Activated T-cell treated with anti-CD3 and anti-CD28 coated beads for 4 hours (primary cell): ENCODE data around the gene LEKR1.

Source experiments
- DNase-seq: peaks from one replicate; pipeline ENCODE4 v3.0.0-alpha.2; 2020

LEKR1 gene

DNA sequence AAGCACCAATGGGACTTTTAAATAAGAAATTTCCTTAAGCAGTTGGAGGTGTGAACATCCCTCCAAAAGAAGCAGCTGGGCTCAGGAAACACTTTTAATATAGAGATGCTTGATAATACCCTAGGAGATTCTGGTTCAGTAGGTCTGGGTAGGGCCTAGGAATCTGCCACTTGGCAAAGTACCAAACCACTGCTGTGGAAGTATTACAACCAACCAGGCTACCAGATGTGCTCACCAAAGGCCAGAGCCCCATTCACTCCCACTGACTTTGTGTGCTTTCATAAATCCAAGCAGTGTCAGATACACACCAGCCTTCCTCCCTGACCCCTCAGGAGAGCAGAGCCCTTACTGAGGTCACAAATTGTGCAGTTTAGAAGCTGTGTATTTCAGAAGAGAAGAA is 171.2 kb downstream of the LEKR1 start:
- no peak for DNase-seq

DNA sequence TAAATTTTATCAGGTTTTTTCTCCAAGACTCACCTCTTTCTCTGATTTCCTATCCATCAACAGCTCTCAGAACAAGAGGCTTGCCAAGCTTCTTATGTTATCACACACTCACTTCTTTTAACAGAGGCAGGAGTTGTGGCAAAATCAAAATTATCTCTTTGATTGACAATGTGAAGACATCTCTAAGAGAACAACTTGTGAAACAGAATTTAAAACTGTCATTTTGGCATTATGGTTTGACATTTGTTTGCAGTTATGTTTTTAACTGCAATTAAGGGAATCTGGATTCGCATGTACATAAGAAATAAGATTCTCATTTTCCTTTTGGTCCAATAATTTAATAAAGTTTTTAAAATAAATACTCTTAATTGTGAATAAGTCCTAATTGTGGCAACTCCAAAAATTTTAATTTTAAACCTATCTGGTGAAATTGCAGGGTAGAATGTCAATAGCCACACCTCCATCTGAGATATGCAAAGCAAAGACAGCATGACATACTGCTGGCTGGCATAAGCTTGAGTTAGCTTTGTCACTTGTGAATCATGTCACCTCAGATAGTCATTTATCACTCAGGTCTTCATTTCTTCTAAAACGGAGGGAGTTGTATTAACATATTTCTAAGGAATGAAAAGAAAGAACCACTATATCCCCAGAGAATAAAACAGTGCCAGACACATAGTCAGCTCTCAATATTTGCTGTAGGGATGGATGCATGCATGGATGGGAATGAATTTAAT is 175.2 kb downstream of the LEKR1 start:
- no peak for DNase-seq

DNA sequence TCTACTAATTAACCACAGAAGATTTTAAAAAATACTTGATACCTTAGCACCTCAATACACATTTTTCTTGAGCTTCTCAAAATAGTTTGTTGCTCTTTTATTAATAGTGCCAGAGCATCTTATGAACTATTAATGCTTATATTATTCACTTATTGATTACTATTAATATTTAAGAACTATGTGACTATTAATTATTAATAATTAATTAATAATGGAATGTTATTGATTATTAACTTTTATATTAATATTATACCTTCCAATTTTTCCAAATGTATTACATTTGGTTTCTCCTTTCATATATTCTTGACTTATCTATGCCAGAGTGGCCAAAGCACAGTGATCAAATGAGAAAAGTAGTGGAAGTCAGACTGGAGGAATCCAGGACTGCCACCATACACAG is 195.5 kb downstream of the LEKR1 start:
- DNase-seq: no peak

DNA sequence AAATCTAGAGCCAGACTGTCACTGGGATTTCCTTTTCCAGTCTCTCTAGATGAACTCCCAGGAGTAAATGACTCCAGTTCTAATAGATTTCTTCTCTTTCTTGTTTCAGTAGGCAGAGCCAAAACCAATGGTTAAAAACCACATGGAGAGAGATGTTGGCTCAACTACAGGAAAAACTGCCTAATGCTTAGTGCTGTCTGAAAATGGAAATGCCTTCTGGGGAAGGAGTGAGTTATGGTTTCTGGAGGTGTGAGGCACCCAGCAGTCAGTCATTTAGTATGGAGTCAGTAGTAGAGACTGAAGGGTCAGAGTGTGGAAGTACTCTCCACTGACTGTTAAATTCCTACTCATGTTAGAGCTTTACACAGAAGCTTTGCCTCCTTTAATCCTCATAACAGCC is 197.1 kb downstream of the LEKR1 start:
- no peak for DNase-seq

DNA sequence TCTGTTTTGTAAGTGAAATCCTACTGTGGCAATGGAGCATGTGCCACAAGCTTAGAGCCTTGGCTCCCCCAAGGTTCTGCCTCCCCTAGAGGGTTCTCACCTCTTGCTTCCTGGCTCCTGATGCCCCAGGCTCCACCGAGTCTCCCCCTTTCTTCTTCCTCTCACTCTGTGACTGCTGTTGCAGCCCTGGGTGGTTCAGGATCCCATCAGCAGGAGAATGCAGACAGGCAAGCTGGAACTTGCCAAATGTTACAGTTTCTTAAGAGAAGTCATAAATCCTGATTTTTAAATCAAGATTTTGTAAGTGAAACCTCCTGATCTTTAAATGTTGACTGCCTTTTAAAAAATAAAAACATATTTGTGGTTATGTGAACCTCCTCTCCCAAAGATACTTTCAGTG is 199.9 kb downstream of the LEKR1 start:
- DNase-seq: no peak

DNA sequence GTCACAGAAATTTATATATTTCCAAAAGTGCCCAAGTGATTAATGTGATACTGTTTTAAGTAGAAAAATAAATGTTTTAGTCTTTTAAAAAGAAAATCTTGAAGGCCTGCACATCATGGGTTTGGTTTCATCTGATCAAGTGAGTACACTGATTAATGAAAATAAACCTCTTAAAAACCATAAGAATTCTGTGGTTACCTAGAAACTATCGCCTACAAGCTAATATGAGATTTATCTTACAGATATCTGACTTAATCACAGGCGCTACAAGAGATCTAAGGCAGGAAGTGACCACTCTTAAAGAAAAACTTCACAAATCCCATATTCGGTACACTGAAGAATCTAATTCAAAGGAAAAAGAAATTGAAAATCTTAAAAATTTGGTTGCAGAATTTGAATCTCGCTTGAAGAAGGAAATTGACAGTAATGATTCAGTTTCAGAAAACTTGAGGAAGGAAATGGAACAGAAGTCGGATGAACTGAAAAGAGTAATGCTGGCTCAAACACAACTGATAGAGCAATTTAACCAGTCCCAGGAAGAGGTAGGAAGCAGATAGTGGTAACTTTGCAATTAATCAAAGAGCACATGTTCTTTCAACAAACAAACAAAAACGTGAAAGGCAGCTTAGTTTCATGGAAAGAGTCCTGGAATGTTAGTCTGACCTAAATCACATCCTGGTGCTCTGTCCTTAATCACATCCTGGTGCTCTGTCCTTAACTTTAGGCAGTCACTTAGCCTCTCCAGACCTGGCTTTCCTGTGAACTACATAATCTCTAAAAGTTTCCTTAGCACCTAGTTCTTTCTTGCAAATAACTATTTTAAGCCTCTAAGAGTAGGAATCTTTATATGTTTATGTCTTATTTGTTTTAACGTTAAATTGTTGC is 201.9 kb downstream of the LEKR1 start:
- no peak for DNase-seq

DNA sequence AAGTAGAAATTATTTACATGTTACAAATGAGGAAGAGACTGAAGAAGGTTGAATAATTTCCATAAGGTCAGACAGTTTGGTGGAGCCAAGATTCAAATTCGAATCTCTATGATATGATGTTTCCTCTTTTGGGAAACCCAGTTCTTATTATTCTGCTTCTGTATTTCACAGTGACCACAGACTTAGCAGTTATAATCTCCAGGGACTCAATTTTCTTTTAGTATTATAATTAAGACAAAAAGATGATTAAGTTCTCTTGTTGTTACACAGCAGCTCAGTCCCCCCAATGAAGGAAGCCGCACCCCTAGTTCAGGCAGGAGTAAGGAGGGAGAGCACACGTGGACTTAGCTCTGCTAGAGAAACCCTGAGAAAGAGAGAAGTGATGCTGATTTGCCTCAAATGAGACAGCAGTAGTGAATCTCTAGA is 203.2 kb downstream of the LEKR1 start:
- no peak for DNase-seq

DNA sequence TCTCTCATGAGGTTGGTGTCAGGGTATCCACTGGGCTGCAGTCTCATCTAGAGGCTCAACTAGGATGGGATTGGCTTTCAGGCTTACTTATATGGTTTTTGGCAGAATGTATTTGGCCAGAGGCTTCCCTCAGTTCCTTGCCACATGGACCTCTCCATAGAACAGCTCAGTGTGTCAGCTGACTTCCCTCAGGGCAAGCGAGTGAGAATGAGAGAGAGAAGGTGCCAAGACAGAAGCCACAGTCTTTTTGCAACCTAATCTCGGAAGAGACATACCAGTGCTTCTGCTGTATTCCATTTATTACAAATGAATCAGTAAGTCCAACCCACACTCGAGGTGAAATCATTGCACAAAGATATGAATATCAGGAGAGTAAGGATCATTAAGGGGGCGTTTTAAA is 204.6 kb downstream of the LEKR1 start:
- no peak for DNase-seq

DNA sequence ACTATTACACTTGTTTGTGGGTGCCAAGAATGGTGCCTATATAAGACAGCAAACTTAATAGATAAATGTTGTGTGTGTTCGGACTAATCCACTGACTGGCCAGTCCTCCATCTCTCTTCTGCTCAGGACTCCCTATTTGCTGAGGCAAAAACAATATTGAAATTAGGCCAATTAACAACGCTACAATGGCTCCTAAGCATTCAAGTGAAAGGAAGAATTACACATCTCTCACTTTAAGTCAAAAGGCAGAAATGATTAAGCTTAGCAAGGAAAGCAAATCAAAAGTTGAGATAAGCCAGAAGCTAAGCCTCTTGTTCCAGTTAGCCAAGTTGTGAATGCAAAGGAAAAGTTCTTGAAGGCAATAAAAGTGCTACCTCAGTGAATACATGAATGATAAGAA is 206.8 kb downstream of the LEKR1 start:
- no peak for DNase-seq

DNA sequence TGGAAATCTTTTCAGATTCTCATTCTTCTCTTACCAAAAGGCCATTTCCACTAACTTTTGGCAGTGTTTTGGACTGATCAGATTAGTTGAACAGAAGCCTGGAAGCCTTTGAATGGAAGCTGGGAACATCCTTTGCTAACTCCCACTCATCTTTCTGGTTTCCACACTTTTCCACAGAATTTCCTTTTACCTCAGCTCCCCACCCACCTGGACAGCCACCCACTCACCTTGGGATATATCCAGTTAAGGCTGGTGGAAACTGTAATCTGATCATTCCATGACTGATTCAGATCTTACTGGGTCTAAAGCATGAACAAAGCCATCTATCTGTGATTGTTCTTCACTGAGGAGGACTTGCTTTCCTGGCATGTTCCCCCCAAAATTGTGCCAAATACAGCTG is 214.3 kb downstream of the LEKR1 start:
- DNase-seq: no peak

DNA sequence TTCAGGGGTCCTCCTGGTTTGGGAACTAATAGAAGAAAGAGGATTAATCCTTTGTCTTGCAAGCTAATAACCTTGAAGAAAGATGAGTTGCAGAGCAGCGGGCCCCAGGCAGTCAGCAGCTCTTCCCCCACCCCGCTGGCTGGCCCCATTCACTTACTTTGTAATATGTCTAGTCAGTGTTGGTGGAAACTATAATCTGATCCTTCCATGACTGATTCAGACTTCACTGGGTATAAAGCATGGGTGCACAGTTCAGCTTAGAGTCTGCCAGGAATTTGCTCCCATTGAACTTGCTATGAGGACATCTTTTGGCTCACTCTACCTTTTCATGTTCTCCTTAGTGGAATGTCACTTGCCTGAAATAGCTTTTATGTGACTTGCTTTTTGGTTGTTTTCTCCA is 216.1 kb downstream of the LEKR1 start:
- no peak for DNase-seq

DNA sequence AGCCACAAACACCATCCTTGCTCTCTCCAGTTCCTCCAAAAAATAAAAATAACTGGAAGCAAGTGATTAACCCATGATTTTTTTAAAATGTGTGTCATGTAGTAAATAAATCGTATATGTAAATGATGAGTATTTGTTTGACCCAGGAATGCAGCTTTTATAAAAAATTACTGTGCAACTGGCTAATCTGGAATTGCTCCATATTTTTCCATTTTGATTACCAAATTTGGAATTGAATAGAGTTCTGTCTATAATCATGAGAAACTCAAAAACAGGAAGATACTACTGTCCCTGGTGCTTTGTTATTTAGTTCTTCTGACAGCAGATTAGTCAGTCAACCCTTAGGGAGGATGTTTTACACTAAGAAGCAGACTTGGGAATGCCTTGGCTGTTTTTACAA is 217.6 kb downstream of the LEKR1 start:
- DNase-seq: no peak

DNA sequence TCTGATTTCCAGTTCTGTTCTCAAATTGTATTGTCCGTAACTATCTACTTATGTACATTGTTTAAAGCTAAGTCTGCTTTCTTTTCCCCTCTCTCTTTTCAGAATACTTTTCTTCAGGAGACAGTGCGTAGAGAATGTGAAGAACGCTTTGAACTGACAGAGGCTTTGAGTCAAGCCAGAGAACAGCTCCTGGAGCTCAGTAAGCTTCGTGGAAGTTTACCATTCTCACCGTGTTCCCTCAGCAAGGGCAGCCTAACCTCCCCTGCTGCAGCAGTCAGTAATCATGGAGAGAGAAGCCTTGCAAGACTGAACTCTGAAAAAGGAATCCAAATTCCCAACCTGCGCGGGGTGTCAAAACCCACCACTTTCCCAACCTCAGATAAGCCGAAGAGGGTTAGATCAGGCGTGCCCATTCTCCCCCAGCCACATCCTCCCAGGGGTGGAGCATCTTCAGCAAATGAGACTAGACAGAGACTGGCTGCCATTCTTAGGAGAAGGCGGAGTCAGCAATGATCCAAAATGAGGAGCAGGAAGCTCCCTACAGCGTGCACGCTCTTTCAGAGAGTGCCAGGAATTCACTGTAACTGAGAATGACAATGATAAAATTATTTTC is 219.2 kb downstream of the LEKR1 start:
- DNase-seq: no peak

DNA sequence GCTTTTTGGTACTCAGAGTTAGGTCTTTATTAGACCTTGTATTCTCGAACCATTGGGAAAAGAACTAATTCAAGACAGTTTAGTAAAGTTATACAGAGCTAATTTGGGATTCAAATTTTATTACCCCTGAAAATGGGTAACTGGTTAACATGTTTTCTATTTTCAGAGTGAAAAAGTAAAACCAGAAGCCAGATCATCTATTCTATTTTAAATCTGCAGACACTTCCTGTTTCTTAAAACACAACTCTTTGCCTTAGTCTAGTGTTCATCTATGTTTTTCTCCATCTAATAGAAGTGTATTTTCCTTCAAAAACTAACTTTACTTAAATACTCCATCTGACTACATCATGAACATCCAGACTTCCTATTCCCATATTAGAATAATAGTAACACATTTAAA is 220.4 kb downstream of the LEKR1 start:
- DNase-seq: no peak

DNA sequence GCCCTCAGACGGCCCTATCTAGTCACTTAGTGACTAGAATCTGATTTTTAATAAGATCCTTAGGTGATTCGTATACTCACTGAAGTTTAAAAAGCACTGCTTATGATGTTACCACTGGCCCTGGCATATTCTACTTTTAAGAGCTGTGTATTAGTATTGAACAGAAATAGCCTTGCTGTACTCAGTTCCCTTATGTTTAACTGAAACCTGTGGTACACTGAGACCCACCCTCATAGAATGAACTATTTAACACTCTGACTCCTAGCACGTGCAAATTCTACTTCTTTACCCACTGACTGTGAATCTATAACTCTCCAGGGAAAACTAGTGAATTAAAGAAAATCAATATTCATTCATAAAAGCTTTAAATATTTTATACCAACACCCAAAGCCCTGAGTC is 224.9 kb downstream of the LEKR1 start:
- no peak for DNase-seq

DNA sequence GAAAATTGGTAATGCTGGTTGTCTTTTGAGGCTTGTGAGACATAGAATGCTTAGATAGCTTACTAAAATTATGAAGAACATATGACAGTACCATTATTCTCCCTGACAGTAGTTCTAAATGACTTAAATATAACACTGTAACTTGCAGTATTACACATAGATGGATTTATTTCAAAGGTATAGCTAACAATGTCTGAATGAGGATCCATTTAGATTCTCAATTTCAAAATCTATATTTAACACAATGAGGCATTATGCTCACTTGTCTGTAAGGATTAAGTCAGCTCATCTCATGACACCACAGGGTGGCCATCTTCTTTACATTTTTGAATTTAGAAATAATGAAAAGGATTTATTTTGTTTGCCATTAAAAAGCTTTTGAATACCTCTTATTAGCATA is 225.4 kb downstream of the LEKR1 start:
- no peak for DNase-seq

DNA sequence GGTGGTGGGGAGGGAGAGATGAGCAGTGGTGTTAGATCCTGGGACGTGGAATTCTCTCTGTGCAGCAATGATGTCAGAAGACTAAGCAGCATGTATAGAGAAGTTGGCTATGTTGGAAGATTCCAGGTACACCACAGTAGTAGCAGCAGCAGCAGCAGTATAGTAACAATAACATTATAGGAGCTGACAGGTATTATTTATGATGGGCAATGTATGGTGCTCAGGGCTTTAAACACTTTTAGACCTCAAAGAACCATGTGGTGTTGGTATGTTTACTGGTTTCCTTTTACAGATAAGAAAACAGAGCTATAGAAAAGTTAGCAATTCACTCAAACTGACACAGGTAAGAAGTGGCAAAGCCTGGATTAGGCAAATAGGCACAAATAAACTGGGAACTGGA is 229.9 kb downstream of the LEKR1 start:
- no peak for DNase-seq

DNA sequence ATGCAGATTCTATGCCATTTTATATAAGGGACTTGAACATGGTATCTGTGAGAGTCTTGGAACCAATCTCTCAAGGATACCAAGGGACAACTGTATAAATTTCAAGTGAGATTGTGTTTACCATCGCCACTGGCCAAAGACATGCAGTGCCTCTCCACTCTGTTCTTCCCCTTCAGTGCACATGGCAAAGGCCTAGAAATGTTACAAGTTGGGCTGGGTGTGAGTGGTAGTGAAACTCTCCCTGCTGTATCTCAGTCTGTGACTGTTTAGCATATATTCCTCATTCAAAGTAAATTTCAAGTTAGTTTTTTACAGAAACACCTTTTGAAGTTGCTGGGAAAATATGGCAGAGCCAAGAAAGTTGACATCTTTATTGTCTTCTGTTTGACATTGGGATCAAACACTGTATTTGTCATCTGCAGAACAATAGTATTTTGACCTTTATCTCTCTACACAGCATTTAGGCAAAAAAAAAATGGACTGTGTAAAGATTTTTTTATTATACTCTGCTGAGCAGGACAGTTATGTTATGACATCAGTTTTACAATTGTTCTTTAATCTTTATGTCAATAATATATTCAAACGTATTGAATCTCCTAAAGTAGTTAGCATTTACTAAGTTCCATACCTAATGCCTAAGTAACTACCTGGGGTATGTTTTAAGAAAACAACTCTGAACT is 232.4 kb downstream of the LEKR1 start:
- DNase-seq: no peak

DNA sequence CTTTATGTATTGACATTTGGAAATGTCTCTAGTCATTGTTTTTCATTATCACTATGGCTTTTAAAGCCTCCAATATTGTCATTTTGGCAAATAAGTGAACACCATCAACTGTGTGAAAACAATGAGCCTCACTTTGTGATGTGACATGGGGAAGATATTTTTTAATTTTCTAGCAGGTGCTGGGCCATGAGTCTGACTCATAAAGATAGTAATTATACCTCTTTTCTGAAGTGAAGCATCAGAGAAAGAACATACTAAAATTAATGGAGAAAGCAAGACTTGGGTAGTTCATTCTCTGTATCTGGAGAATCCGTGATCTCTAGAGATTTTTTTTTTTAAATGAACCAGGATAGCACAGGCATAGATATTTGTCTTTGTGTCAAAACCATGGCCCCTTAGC is 233.0 kb downstream of the LEKR1 start:
- DNase-seq: no peak

DNA sequence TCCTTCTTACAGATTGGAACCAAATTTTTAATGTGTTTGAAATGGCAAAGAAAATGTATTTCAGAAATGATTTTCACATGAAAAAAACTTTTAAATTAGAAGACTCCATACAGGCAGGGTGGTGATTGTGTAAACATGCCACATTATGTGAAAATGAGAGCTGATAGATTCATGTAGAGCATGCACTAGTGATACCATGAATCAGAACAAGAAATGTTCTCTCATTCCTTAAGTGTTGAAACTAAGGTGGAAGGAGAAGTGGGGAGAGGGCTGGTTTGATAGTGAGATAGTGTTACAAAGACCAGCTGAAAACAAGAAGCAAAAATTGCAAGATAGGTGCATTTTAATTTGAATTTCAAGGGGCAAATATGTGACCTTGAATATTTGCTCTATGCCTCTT is 233.5 kb downstream of the LEKR1 start:
- no peak for DNase-seq

DNA sequence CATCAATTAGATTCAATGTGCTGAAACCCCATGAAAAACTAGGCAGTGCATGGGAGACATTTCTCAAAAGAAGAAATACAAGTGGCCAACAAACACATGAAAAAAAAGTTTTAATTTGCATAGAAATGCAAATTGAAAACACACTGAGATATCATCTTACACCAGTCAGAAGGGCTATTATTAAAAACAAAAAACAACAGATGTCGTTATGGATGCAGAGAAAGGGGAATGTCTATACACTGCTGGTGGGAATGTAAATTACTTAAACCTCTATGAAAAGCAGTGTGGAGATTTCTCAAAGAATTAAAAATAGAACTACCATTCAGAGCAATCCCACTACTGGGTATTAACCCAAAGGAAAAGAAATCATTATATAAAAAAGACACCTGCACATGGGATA is 235.1 kb downstream of the LEKR1 start:
- DNase-seq: no peak

DNA sequence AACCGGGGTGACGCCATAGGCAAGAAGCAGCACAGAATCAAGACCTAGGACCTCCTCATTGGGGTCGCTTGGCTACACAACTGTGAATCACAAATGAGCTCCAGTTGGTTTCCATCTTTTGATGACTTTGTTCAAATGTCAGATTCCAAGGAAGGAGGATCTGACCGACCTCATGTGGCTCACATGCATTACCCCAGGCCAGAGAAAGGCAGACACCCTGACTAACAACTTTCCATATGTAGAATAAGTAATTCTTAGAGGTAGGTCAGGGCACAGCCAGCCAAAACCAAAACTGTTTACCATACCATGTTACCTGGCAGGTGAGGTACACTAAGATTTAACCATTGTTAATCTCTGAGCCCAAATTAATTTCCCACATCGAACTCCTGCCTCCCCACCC is 237.3 kb downstream of the LEKR1 start:
- DNase-seq: no peak

DNA sequence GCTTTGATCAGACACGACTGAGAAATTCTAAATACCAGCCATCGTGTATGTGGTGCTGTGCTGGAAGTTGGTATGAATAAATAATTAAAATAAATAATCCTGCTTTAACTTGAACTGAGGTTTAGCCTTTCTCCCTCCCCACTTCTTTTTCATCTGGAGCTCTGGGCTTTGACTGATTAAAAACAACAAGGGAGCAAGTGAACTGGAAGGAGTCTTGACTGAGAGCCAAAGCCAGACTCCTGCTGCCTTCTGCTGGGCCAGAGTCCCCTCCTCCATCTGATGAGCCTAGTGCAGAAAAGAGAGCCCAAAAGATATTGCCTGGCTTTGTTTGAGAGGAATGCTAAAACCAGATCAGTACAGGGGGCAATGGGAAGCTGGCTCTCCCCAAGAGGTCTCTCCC is 237.8 kb downstream of the LEKR1 start:
- DNase-seq: no peak

DNA sequence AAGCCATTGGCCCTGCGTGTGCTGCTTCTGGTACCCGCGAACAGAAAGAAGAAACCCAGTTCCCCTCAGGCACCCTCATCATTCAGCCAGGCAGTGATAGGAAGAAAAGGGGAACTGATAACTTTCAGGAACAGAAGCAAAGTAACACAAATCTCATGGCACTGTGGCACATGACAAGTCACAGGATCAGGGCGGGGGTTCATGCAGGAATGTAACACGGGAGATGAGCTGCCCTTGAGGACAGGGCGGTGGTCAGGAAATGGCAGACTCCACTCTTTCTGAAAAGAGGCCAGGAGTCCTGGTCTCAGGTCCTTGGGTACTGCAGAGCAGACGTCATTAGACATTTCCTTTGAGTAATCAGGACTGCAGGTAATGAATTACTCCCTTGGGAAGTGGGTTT is 238.2 kb downstream of the LEKR1 start:
- DNase-seq: no peak
